ENCODE data around the gene TAMM41. TPM values are rescaled to one million over a fixed set of nuclear protein-coding genes. Genes with fewer than 3 reads are reported as not detected.

The TAMM41 gene
- total RNA-seq, 1 experiment from 2014 or later = 19.7 TPM

- no peak for DNase-seq
- Mint-ChIP-seq H3K4me1 (ENCODE audit: low read depth, unreplicated experiment) (no peaks in the 10 kb centered on the region), H3K27ac (ENCODE audit: unreplicated experiment) (no peak overlapping the region), H3K36me3 (ENCODE audit: insufficient read depth, unreplicated experiment) (peaks cover 64% of the 10 kb centered on the region), H3K4me3 (ENCODE audit: unreplicated experiment) (no peak overlapping the region), H3K9me3 (ENCODE audit: unreplicated experiment) (no peaks in the 10 kb centered on the region), H3K27me3 (ENCODE audit: insufficient read depth, unreplicated experiment) (no peaks in the 10 kb centered on the region)
- BruUV-seq (replicated peaks) = no TSS peak
- Histone ChIP-seq H3K36me3 (ENCODE audit: control insufficient read depth, insufficient read depth, low read length) (peaks cover 3% of the 10 kb centered on the region; the same call in 1 of the 2 replicates), H3K4me1 (no peaks in the 10 kb centered on the region), H3K9me3 (no peaks in the 10 kb centered on the region), H3K4me3 (ENCODE audit: low read depth, low read length) (no peak overlapping the region), H3K27me3 (replicated peaks; ENCODE audit: control insufficient read depth, insufficient read depth, low read length) (no peaks in the 10 kb centered on the region)
- POLR2A ChIA-PET = no interaction called here
- TF ChIP-seq CTCF (IDR thresholded peaks at IDR 0.05; ENCODE audit: insufficient read depth in 1 of 2, low read depth in 1 of 2, low read length in 1 of 2, severe bottlenecking in 1 of 2, unreplicated experiment in 1 of 2) = no peak
- CTCF ChIA-PET = no interaction called here
- intact Hi-C loops (cut with micrococcal nuclease; ENCODE audit: unreplicated experiment) = no loop called here
These were observed 19.9 kb downstream of the TAMM41 start for GRCh38 chr3:11826628-11827265.

- Mint-ChIP-seq H3K36me3 (ENCODE audit: insufficient read depth, unreplicated experiment) (peaks cover 57% of the 10 kb centered on the region), H3K4me3 (ENCODE audit: unreplicated experiment) (no peak overlapping the region), H3K9me3 (ENCODE audit: unreplicated experiment) (no peaks in the 10 kb centered on the region), H3K4me1 (ENCODE audit: low read depth, unreplicated experiment) (no peaks in the 10 kb centered on the region), H3K27ac (ENCODE audit: unreplicated experiment) (no peak overlapping the region), H3K27me3 (ENCODE audit: insufficient read depth, unreplicated experiment) (no peaks in the 10 kb centered on the region)
- Histone ChIP-seq H3K4me3 (ENCODE audit: low read depth, low read length) (no peak overlapping the region), H3K9me3 (no peaks in the 10 kb centered on the region), H3K36me3 (ENCODE audit: control insufficient read depth, insufficient read depth, low read length) (peaks cover 3% of the 10 kb centered on the region; the same call in 1 of the 2 replicates), H3K4me1 (no peaks in the 10 kb centered on the region), H3K27me3 (replicated peaks; ENCODE audit: control insufficient read depth, insufficient read depth, low read length) (no peaks in the 10 kb centered on the region)
- ChIA-PET CTCF (no interaction called here), POLR2A (no interaction called here)
- no peak for TF ChIP-seq CTCF (IDR thresholded peaks at IDR 0.05; ENCODE audit: insufficient read depth in 1 of 2, low read depth in 1 of 2, low read length in 1 of 2, severe bottlenecking in 1 of 2, unreplicated experiment in 1 of 2)
- BruUV-seq (replicated peaks) = no TSS peak
- intact Hi-C loops (cut with micrococcal nuclease; ENCODE audit: unreplicated experiment) = no loop called here
- no peak for DNase-seq
These were observed 21.4 kb downstream of the TAMM41 start for GRCh38 chr3:11825301-11825700.

GRCh38 chr3:11820531-11821041 is 26.1 kb downstream of the TAMM41 start:
- ChIA-PET POLR2A (no interaction called here), CTCF (no interaction called here)
- TF ChIP-seq CTCF (IDR thresholded peaks at IDR 0.05; ENCODE audit: insufficient read depth in 1 of 2, low read depth in 1 of 2, low read length in 1 of 2, severe bottlenecking in 1 of 2, unreplicated experiment in 1 of 2) = peak in 1 of 2 experiments; percentile 30
- no peak for DNase-seq
- Histone ChIP-seq H3K27me3 (replicated peaks; ENCODE audit: control insufficient read depth, insufficient read depth, low read length) (no peaks in the 10 kb centered on the region), H3K36me3 (ENCODE audit: control insufficient read depth, insufficient read depth, low read length) (no peaks in the 10 kb centered on the region), H3K9me3 (no peaks in the 10 kb centered on the region), H3K4me1 (no peaks in the 10 kb centered on the region), H3K4me3 (ENCODE audit: low read depth, low read length) (no peak overlapping the region)
- no peak overlapping the region for H3K4me3 Mint-ChIP-seq (ENCODE audit: unreplicated experiment)
- peaks cover 22% of the 10 kb centered on the region for H3K36me3 Mint-ChIP-seq (ENCODE audit: insufficient read depth, unreplicated experiment)
- no peaks in the 10 kb centered on the region for H3K9me3 Mint-ChIP-seq (ENCODE audit: unreplicated experiment)
- H3K27ac Mint-ChIP-seq (ENCODE audit: unreplicated experiment) = no peak overlapping the region
- no peaks in the 10 kb centered on the region for H3K4me1 Mint-ChIP-seq (ENCODE audit: low read depth, unreplicated experiment)
- H3K27me3 Mint-ChIP-seq (ENCODE audit: insufficient read depth, unreplicated experiment) = no peaks in the 10 kb centered on the region
- no TSS peak for BruUV-seq (replicated peaks)
- intact Hi-C loops (cut with micrococcal nuclease; ENCODE audit: unreplicated experiment) = no loop called here
